ENCODE results near the gene ARHGAP29. TPM values are rescaled to one million over a fixed set of nuclear protein-coding genes. Genes with fewer than 3 reads are reported as not detected.

Gene ARHGAP29
- total and polyA plus RNA-seq, 2 experiments from 2014 or later, result 114 to 152 TPM

GRCh38 chr1:94274561-94274960 lies 37.2 kb upstream of the ARHGAP29 start:
- no peaks in the 10 kb centered on the region for H4K20me1 ChIP-seq (ENCODE audit: insufficient read depth)
- no peaks in the 10 kb centered on the region for H3K9me2 ChIP-seq (ENCODE audit: insufficient read depth)
- DNase-seq, result no peak
- peaks cover 44% of the 10 kb centered on the region for H3K4me1 ChIP-seq (ENCODE audit: insufficient read depth)
- peaks cover 33% of the 10 kb centered on the region; the same call in 1 of the 2 replicates for H3F3A ChIP-seq (ENCODE audit: insufficient read depth)
- H3K79me2 ChIP-seq (ENCODE audit: insufficient read depth), result no peaks in the 10 kb centered on the region
- no peak overlapping the region for H3K4me2 ChIP-seq (ENCODE audit: unreplicated experiment)
- H3K4me3 ChIP-seq, result no peak overlapping the region
- no peaks in the 10 kb centered on the region for H3K9me3 ChIP-seq (ENCODE audit: low read depth)
- H3K36me3 ChIP-seq (ENCODE audit: low read depth), result no peaks in the 10 kb centered on the region
- no peak overlapping the region for H3K27ac ChIP-seq
- no peak overlapping the region for H3K9ac ChIP-seq
- WGBS, 2 experiments (ENCODE audit: low coverage in 1 of 2, low lambda C conversion rate in 2 of 2, missing lambda C conversion rate in 2 of 2), result 70 to 73% methylated on average over 2 of the region's 2 CpGs
- no peak overlapping the region for H2AFZ ChIP-seq
- in situ Hi-C loops (cut with MboI), result no loop called here
- TF ChIP-seq EZH2 (IDR thresholded peaks at IDR 0.05; ENCODE audit: insufficient read depth, poor library complexity, severe bottlenecking) (no peak), EZH2phosphoT487 (IDR thresholded peaks at IDR 0.05; ENCODE audit: insufficient read depth, low read depth) (no peak)
- H3K27me3 ChIP-seq (replicated peaks; ENCODE audit: insufficient read depth), result no peaks in the 10 kb centered on the region

- H3K9me3 ChIP-seq (ENCODE audit: low read depth), result no peaks in the 10 kb centered on the region
- in situ Hi-C loops (cut with MboI), result no loop called here
Observed at GRCh38 chr1:94273111-94273510, 35.7 kb upstream of the ARHGAP29 start.

GRCh38 chr1:94272388-94272787 lies 35.0 kb upstream of the ARHGAP29 start:
- H3K9me2 ChIP-seq (ENCODE audit: insufficient read depth), result no peaks in the 10 kb centered on the region
- no peak overlapping the region for H2AFZ ChIP-seq
- no peak overlapping the region for H3K4me3 ChIP-seq
- no peak for DNase-seq
- no peaks in the 10 kb centered on the region for H3K9me3 ChIP-seq (ENCODE audit: low read depth)
- H3F3A ChIP-seq (ENCODE audit: insufficient read depth), result peaks cover 34% of the 10 kb centered on the region; the same call in 1 of the 2 replicates
- H4K20me1 ChIP-seq (ENCODE audit: insufficient read depth), result no peaks in the 10 kb centered on the region
- H3K79me2 ChIP-seq (ENCODE audit: insufficient read depth), result no peaks in the 10 kb centered on the region
- no peaks in the 10 kb centered on the region for H3K36me3 ChIP-seq (ENCODE audit: low read depth)
- no peak overlapping the region for H3K4me2 ChIP-seq (ENCODE audit: unreplicated experiment)
- H3K9ac ChIP-seq, result no peak overlapping the region
- no peak overlapping the region for H3K27ac ChIP-seq
- H3K27me3 ChIP-seq (replicated peaks; ENCODE audit: insufficient read depth), result no peaks in the 10 kb centered on the region
- in situ Hi-C loops (cut with MboI), result no loop called here
- WGBS, 2 experiments (ENCODE audit: low coverage in 1 of 2, low lambda C conversion rate in 2 of 2, missing lambda C conversion rate in 2 of 2), result 93 to 100% methylated on average over 1 of the region's 1 CpG
- TF ChIP-seq EZH2 (IDR thresholded peaks at IDR 0.05; ENCODE audit: insufficient read depth, poor library complexity, severe bottlenecking) (no peak), EZH2phosphoT487 (IDR thresholded peaks at IDR 0.05; ENCODE audit: insufficient read depth, low read depth) (no peak)
- H3K4me1 ChIP-seq (ENCODE audit: insufficient read depth), result peaks cover 38% of the 10 kb centered on the region

More at GRCh38 chr1:94273111-94273510, 35.7 kb upstream of the ARHGAP29 start:
- H4K20me1 ChIP-seq (ENCODE audit: insufficient read depth), result no peaks in the 10 kb centered on the region
- no peak for TF ChIP-seq EZH2 (IDR thresholded peaks at IDR 0.05; ENCODE audit: insufficient read depth, poor library complexity, severe bottlenecking)
- TF ChIP-seq EZH2phosphoT487 (IDR thresholded peaks at IDR 0.05; ENCODE audit: insufficient read depth, low read depth), result no peak
- DNase-seq, result peak; percentile 37
- no peak overlapping the region for H3K4me2 ChIP-seq (ENCODE audit: unreplicated experiment)
- H3K79me2 ChIP-seq (ENCODE audit: insufficient read depth), result no peaks in the 10 kb centered on the region
- H3K4me3 ChIP-seq, result no peak overlapping the region
- no peaks in the 10 kb centered on the region for H3K36me3 ChIP-seq (ENCODE audit: low read depth)
- H2AFZ ChIP-seq, result 0 out of 2 replicates have a peak overlapping the region, but pooled peaks have one; percentile 9
- peaks cover 33% of the 10 kb centered on the region; the same call in 1 of the 2 replicates for H3F3A ChIP-seq (ENCODE audit: insufficient read depth)
- WGBS, 2 experiments (ENCODE audit: low coverage in 1 of 2, low lambda C conversion rate in 2 of 2, missing lambda C conversion rate in 2 of 2), result 57 to 58% methylated on average over 4 of the region's 4 CpGs
- peaks cover 44% of the 10 kb centered on the region for H3K4me1 ChIP-seq (ENCODE audit: insufficient read depth)
- H3K9ac ChIP-seq, result no peak overlapping the region
- no peak overlapping the region for H3K27ac ChIP-seq
- no peaks in the 10 kb centered on the region for H3K27me3 ChIP-seq (replicated peaks; ENCODE audit: insufficient read depth)
- H3K9me2 ChIP-seq (ENCODE audit: insufficient read depth), result no peaks in the 10 kb centered on the region

GRCh38 chr1:94271373-94271772 lies 34.0 kb upstream of the ARHGAP29 start:
- H3K4me3 ChIP-seq, result no peak overlapping the region
- H3K9me2 ChIP-seq (ENCODE audit: insufficient read depth), result no peaks in the 10 kb centered on the region
- H3K9me3 ChIP-seq (ENCODE audit: low read depth), result no peaks in the 10 kb centered on the region
- DNase-seq, result peak; percentile 43
- peak overlapping the region; percentile 58 for H3K27ac ChIP-seq
- H3K79me2 ChIP-seq (ENCODE audit: insufficient read depth), result no peaks in the 10 kb centered on the region
- no peaks in the 10 kb centered on the region for H4K20me1 ChIP-seq (ENCODE audit: insufficient read depth)
- WGBS, 2 experiments (ENCODE audit: low coverage in 1 of 2, low lambda C conversion rate in 2 of 2, missing lambda C conversion rate in 2 of 2), result 62 to 68% methylated on average over 2 of the region's 2 CpGs
- no peak overlapping the region for H2AFZ ChIP-seq
- TF ChIP-seq EZH2 (IDR thresholded peaks at IDR 0.05; ENCODE audit: insufficient read depth, poor library complexity, severe bottlenecking) (no peak), EZH2phosphoT487 (IDR thresholded peaks at IDR 0.05; ENCODE audit: insufficient read depth, low read depth) (no peak)
- peaks cover 41% of the 10 kb centered on the region for H3K4me1 ChIP-seq (ENCODE audit: insufficient read depth)
- H3K4me2 ChIP-seq (ENCODE audit: unreplicated experiment), result peak overlapping the region; percentile 68
- no peaks in the 10 kb centered on the region for H3K36me3 ChIP-seq (ENCODE audit: low read depth)
- H3K9ac ChIP-seq, result no peak overlapping the region
- no peaks in the 10 kb centered on the region for H3K27me3 ChIP-seq (replicated peaks; ENCODE audit: insufficient read depth)
- in situ Hi-C loops (cut with MboI), result no loop called here
- H3F3A ChIP-seq (ENCODE audit: insufficient read depth), result peaks cover 39% of the 10 kb centered on the region; the same call in 1 of the 2 replicates
